GM18868 (cell line): ENCODE data around the gene MOK.

Experiments
- ATAC-seq: cut with Tn5 transposase; IDR thresholded peaks from one replicate; pipeline ENCODE4 v1.9.1; 2021; ENCODE audit warnings: mild to moderate bottlenecking, moderate library complexity; ENCODE audit not compliant: unreplicated experiment

MOK gene

GRCh38 chr14:102226356-102227125 is 78.4 kb downstream of the MOK start:
- no peak for ATAC-seq

- ATAC-seq, result no peak
These were observed 79.0 kb downstream of the MOK start for GRCh38 chr14:102225936-102226335.

GRCh38 chr14:102225386-102225785 is 79.6 kb downstream of the MOK start:
- ATAC-seq, result no peak

GRCh38 chr14:102223682-102224081 is 81.3 kb downstream of the MOK start:
- no peak for ATAC-seq

GRCh38 chr14:102222751-102223150 is 82.2 kb downstream of the MOK start:
- no peak for ATAC-seq

GRCh38 chr14:102222009-102222575 is 82.9 kb downstream of the MOK start:
- ATAC-seq, result no peak

GRCh38 chr14:102221026-102221425 is 83.9 kb downstream of the MOK start:
- no peak for ATAC-seq

GRCh38 chr14:102220031-102220430 is 84.9 kb downstream of the MOK start:
- peak; percentile 86 for ATAC-seq

GRCh38 chr14:102219316-102219715 is 85.6 kb downstream of the MOK start:
- no peak for ATAC-seq

GRCh38 chr14:102218688-102219087 is 86.3 kb downstream of the MOK start:
- ATAC-seq, result no peak

GRCh38 chr14:102217987-102218421 is 87.0 kb downstream of the MOK start:
- no peak for ATAC-seq

- ATAC-seq, result no peak
These were observed 87.6 kb downstream of the MOK start for GRCh38 chr14:102217399-102217798.

- no peak for ATAC-seq
These were observed 89.3 kb downstream of the MOK start for GRCh38 chr14:102215576-102216250.

GRCh38 chr14:102215071-102215470 is 89.9 kb downstream of the MOK start:
- no peak for ATAC-seq

- ATAC-seq, result no peak
These were observed 90.8 kb downstream of the MOK start for GRCh38 chr14:102213984-102214658.

- no peak for ATAC-seq
These were observed 91.5 kb downstream of the MOK start for GRCh38 chr14:102213470-102213869.

GRCh38 chr14:102212845-102213244 is 92.1 kb downstream of the MOK start:
- no peak for ATAC-seq

- ATAC-seq, result no peak
These were observed 92.6 kb downstream of the MOK start for GRCh38 chr14:102212356-102212755.

- no peak for ATAC-seq
These were observed 93.7 kb downstream of the MOK start for GRCh38 chr14:102211240-102211639.

GRCh38 chr14:102210421-102211042 is 94.4 kb downstream of the MOK start:
- ATAC-seq, result no peak
